Esophagus muscularis mucosa (tissue), 4 donors: ENCODE data around the gene SLC37A1. TPM values are rescaled to one million over a fixed set of nuclear protein-coding genes. Genes with fewer than 3 reads are reported as not detected.

Experiments
- DNase-seq: peaks from one replicate; pipeline ENCODE4 v3.0.0-alpha.2; 2017; ENCODE audit errors: extremely low spot score
- H3K27ac ChIP-seq, 4 donors: fragments of 200-600 bp; sonication (generic); replicated peaks in 1 of 4; 1 replicate in 3 of 4; 2 replicates in 1 of 4; pipeline ENCODE4 v1.5.1; 2016 to 2019; ENCODE audit warnings: mild to moderate bottlenecking in 1 of 4
- H3K27me3 ChIP-seq, 4 donors: fragments of 200-600 bp; sonication (generic); one replicate each; pipeline versions ENCODE4 v1.5.1 to v1.6.0; 2016 to 2019
- H3K36me3 ChIP-seq, 4 donors: fragments of 200-600 bp; sonication (generic); one replicate each; pipeline ENCODE4 v1.5.1; 2016 to 2019
- H3K4me1 ChIP-seq, 4 donors: fragments of 200-600 bp; sonication (generic); one replicate each; pipeline ENCODE4 v1.5.1; 2016 to 2019
- H3K4me3 ChIP-seq, 4 donors: fragments of 200-600 bp; sonication (generic); 1 replicate in 2 of 4; 2 replicates in 2 of 4; pipeline ENCODE4 v1.5.1; 2016 to 2019; ENCODE audit warnings: mild to moderate bottlenecking in 4 of 4, moderate library complexity in 1 of 4
- H3K9me3 ChIP-seq, 4 donors: fragments of 200-600 bp; sonication (generic); 1 replicate in 3 of 4; 2 replicates in 1 of 4; pipeline ENCODE4 v1.5.1; 2016 to 2019
- EP300 ChIP-seq: sonication (generic); formaldehyde crosslinking; IDR thresholded peaks from one replicate; pipeline ENCODE4 v1.6.1; 2017; ENCODE audit warnings: antibody characterized with exemption
- POLR2A ChIP-seq: fragments of 450-650 bp; IDR thresholded peaks from one replicate; pipeline ENCODE4 v1.6.1; 2017; ENCODE audit warnings: antibody characterized with exemption, moderate library complexity, mild to moderate bottlenecking, low read depth
- POLR2AphosphoS5 ChIP-seq, 2 donors: sonication (generic); formaldehyde crosslinking; IDR thresholded peaks; one replicate each; pipeline ENCODE4 v1.6.1; 2017; ENCODE audit warnings: antibody characterized with exemption in 2 of 2
- WGBS: methylation state at CpG from one replicate; pipeline ENCODE4 v1.1.5; 2018; 5-methylcytosine and 5-hydroxymethylcytosine counted together
- intact Hi-C: fragments of 100-400 bp; cut with DNase I; formaldehyde crosslinking; loops from one replicate; pipeline ENCODE4 v1.15.1; 2023
- total RNA-seq, 4 donors: library from RNA; depleted of rRNA; stranded (reverse); fragments of >200 nt; gene quantifications; one replicate each; pipeline versions ENCODE4 v1.1.0 to v1.2.1, GENCODE V29; 2016
- TF ChIP-seq, protein P1 (sequence below), 3 experiments: fragments of 200-600 bp in 2 of 3; fragments of 450-650 bp in 1 of 3; sonication (generic) in 2 of 3; IDR thresholded peaks; one replicate each; pipeline ENCODE4 v1.5.1; 2017 to 2019; ENCODE audit warnings: antibody characterized with exemption in 3 of 3, mild to moderate bottlenecking in 2 of 3, moderate library complexity in 1 of 3

Gene SLC37A1
- total RNA-seq, 4 donors from 2014 or later, result 5.4 to 11.1 (median 7.1) TPM

DNA sequence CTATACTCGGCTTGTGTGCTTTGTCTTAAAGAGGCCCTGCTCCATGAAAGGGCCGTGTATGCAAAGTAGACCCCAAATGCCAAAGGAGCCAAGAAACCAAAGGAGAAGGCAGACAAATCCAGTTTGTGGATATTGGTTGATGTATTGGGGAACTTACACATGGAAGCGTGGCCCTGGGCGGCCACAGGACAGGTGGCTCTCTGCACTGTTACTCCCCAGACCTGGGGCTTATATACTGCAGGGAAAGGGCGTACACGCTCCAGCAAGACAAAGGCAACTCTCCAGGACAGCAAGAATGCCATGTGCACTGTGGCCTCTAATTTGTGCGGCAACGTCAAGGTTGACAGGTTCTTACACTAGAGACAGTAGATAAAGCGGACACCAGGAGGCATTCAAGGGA lies 42.4 kb upstream of the SLC37A1 start:
- WGBS, result 85% methylated on average over 9 of the region's 9 CpGs
- TF ChIP-seq EP300 (no peak), POLR2A (no peak), POLR2AphosphoS5 (IDR thresholded peaks at IDR 0.05) (no peak)
- TF ChIP-seq, protein P1, sequence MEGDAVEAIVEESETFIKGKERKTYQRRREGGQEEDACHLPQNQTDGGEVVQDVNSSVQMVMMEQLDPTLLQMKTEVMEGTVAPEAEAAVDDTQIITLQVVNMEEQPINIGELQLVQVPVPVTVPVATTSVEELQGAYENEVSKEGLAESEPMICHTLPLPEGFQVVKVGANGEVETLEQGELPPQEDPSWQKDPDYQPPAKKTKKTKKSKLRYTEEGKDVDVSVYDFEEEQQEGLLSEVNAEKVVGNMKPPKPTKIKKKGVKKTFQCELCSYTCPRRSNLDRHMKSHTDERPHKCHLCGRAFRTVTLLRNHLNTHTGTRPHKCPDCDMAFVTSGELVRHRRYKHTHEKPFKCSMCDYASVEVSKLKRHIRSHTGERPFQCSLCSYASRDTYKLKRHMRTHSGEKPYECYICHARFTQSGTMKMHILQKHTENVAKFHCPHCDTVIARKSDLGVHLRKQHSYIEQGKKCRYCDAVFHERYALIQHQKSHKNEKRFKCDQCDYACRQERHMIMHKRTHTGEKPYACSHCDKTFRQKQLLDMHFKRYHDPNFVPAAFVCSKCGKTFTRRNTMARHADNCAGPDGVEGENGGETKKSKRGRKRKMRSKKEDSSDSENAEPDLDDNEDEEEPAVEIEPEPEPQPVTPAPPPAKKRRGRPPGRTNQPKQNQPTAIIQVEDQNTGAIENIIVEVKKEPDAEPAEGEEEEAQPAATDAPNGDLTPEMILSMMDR (IDR thresholded peaks at IDR 0.05), result no peak
- Histone ChIP-seq H3K27me3 (peaks cover 0 to 20% (median 0%) of the 10 kb centered on the region in 4 donors), H3K36me3 (no peaks in the 10 kb centered on the region), H3K9me3 (no peaks in the 10 kb centered on the region), H3K27ac (no peak overlapping the region), H3K4me1 (peaks cover 4 to 18% (median 8%) of the 10 kb centered on the region in 4 donors), H3K4me3 (no peak overlapping the region)
- DNase-seq, result no peak
- intact Hi-C loops, result no loop called here

DNA sequence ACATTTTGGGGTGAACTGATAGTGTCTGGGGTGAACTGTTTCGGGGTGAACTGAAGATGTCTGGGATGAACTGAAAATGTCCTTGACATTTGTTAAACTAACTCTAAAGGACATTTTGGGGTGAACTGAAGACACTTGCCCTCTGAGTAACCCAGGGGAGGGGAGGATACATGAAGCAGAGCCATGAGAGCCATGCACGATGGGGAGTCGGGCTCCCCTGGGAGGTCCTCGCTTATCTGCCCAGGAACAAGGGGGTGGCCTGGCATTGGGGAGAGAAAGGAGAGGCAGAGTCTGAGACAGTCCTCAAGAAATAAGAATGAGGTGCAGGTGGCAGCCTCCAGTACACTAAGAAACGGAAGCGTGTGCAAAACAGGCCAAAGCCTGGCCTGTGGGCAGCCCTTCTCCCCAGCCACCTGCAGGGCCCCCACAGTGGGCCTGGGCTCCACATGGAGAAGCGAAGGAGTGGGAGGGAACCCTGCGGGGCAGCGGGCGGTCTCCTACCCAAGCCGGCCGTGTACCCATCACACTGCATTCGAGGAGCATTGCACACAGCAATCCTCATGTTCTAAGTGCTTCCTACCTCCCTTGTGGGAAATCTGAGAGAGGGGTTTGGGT lies 41.8 kb upstream of the SLC37A1 start:
- H3K9me3 ChIP-seq, result no peaks in the 10 kb centered on the region
- no peak overlapping the region for H3K4me3 ChIP-seq
- TF ChIP-seq EP300 (no peak), POLR2A (no peak), POLR2AphosphoS5 (IDR thresholded peaks at IDR 0.05) (no peak)
- TF ChIP-seq, protein P1 (IDR thresholded peaks at IDR 0.05), result no peak
- WGBS, result 94% methylated on average over 11 of the region's 13 CpGs
- peaks cover 0 to 26% (median 0%) of the 10 kb centered on the region in 4 donors for H3K27me3 ChIP-seq
- peaks cover 4 to 15% (median 7%) of the 10 kb centered on the region in 4 donors for H3K4me1 ChIP-seq
- intact Hi-C loops, result no loop called here
- no peak for DNase-seq
- H3K27ac ChIP-seq, result no peak overlapping the region
- no peaks in the 10 kb centered on the region for H3K36me3 ChIP-seq

DNA sequence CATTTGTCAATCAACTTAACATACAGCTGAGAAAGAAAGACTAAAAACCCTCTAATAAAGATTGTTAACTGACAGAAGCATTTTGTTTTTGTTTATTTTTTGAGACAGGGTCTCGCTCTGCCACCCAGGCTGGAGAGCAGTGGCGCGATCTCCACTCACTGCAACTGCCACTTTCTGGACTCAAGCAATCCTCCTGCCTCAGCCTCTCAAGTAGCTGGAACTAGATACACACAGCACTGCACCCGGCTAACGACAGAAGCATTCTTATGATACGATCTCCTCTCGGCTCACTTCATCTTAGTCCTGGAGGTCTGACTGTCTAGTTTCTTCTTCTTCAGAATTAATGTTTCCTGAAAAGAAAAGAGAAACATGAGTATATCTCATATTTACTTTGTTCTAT lies 41.1 kb upstream of the SLC37A1 start:
- WGBS, result 57% methylated on average over 7 of the region's 7 CpGs
- no peaks in the 10 kb centered on the region for H3K36me3 ChIP-seq
- TF ChIP-seq, protein P1 (IDR thresholded peaks at IDR 0.05), result no peak
- TF ChIP-seq POLR2A (no peak), POLR2AphosphoS5 (IDR thresholded peaks at IDR 0.05) (no peak), EP300 (no peak)
- peaks cover 0 to 26% (median 0%) of the 10 kb centered on the region in 4 donors for H3K27me3 ChIP-seq
- intact Hi-C loops, result no loop called here
- H3K27ac ChIP-seq, result no peak overlapping the region
- no peak for DNase-seq
- H3K4me3 ChIP-seq, result no peak overlapping the region
- H3K4me1 ChIP-seq, result peaks cover 0 to 8% (median 2%) of the 10 kb centered on the region in 4 donors
- no peaks in the 10 kb centered on the region for H3K9me3 ChIP-seq

GRCh38 chr21:42473498-42474042 lies 40.1 kb upstream of the SLC37A1 start:
- Histone ChIP-seq H3K4me1 (peaks cover 0 to 6% (median 0%) of the 10 kb centered on the region in 4 donors), H3K27me3 (peaks cover 0 to 26% (median 0%) of the 10 kb centered on the region in 4 donors), H3K36me3 (no peaks in the 10 kb centered on the region), H3K4me3 (no peak overlapping the region), H3K27ac (no peak overlapping the region), H3K9me3 (no peaks in the 10 kb centered on the region)
- TF ChIP-seq, protein P1 (IDR thresholded peaks at IDR 0.05), result no peak
- TF ChIP-seq EP300 (no peak), POLR2AphosphoS5 (IDR thresholded peaks at IDR 0.05) (no peak), POLR2A (no peak)
- 85% methylated on average over 9 of the region's 9 CpGs for WGBS
- no peak for DNase-seq
- intact Hi-C loops, result no loop called here
